Endothelial cell of umbilical vein (primary cell): ENCODE measurements around the gene RNF186. TPM values are rescaled to one million over a fixed set of nuclear protein-coding genes. Genes with fewer than 3 reads are reported as not detected.

Source experiments
- BruUV-seq: library from RNA; stranded (reverse); fragments of 400-500 nt; replicated peaks from 2 replicates; lab custom pipeline; 2021; lab: Mats Ljungman, UMichigan
- CTCF ChIA-PET: fragments of 300-600, 350-600 bp; sonication (Branson Sonifier 250); formaldehyde crosslinking; loops from one replicate; lab custom pipeline; 2021; ENCODE audit warnings: antibody characterized with exemption, inconsistent platforms; lab: Charles Lee
- POLR2A ChIA-PET: fragments of 300-600, 350-600 bp; sonication (Branson Sonifier 250); formaldehyde crosslinking; loops from one replicate; lab custom pipeline; 2021; ENCODE audit warnings: antibody characterized with exemption, inconsistent platforms; lab: Charles Lee
- DNase-seq: peaks from one replicate; pipeline ENCODE4 v3.0.0-alpha.2; 2011; ENCODE audit warnings: low read depth, low spot score
- FAIRE-seq: peaks from 2 replicates; lab custom pipeline; 2011; peaks lifted over from hg19 to GRCh38; lab: Jason Lieb, UNC
- H2AFZ ChIP-seq: 2 replicates; pipeline ENCODE4 v1.6.0; 2012; ENCODE audit warnings: low read depth, low read length, control low read depth, inconsistent platforms
- H3K27ac ChIP-seq: 2 replicates; pipeline ENCODE4 v1.5.1; 2011; ENCODE audit warnings: low read depth, mild to moderate bottlenecking, control low read depth, low read length, moderate library complexity; ENCODE audit not compliant: insufficient read depth
- H3K27me3 ChIP-seq, 2 experiments: 2 replicates each; pipeline versions ENCODE4 v1.6.0 to v1.6.1; 2011; ENCODE audit warnings: low read length in 2 of 2, mixed read lengths in 1 of 2; ENCODE audit not compliant: control insufficient read depth in 2 of 2, insufficient read depth in 2 of 2
- H3K36me3 ChIP-seq, 2 experiments: 2 replicates in 1 of 2; 3 replicates in 1 of 2; pipeline ENCODE4 v1.5.1; 2011; ENCODE audit warnings: low read length in 2 of 2, mild to moderate bottlenecking in 1 of 2, moderate library complexity in 1 of 2; ENCODE audit not compliant: control insufficient read depth in 2 of 2, insufficient read depth in 2 of 2; ENCODE audit errors: extremely low read depth in 1 of 2
- H3K4me1 ChIP-seq: 3 replicates; pipeline ENCODE4 v1.5.1; 2011; ENCODE audit warnings: mild to moderate bottlenecking, low read length; ENCODE audit not compliant: control insufficient read depth, insufficient read depth; ENCODE audit errors: extremely low read depth
- H3K4me2 ChIP-seq: 2 replicates; pipeline ENCODE4 v1.6.1; 2011; ENCODE audit warnings: low read length, control low read depth, mixed read lengths; ENCODE audit not compliant: insufficient read depth
- H3K4me3 ChIP-seq, 3 experiments: fragments of 200-600 bp in 1 of 3; sonication (generic), shearing (Covaris generic) in 1 of 3; replicated peaks in 1 of 3; 2 replicates each; pipeline ENCODE4 v1.5.1; 2011 to 2016; ENCODE audit warnings: control low read depth in 3 of 3, low read length in 3 of 3, mild to moderate bottlenecking in 2 of 3, inconsistent platforms in 1 of 3, low read depth in 1 of 3, moderate library complexity in 1 of 3; ENCODE audit not compliant: insufficient read depth in 1 of 3
- H3K79me2 ChIP-seq: 2 replicates; pipeline ENCODE4 v1.6.0; 2012; ENCODE audit warnings: low read length, inconsistent platforms; ENCODE audit not compliant: control insufficient read depth, insufficient read depth
- H3K9ac ChIP-seq: replicated peaks from 2 replicates; pipeline ENCODE3; 2011; ENCODE audit warnings: low read length, control low read depth; ENCODE audit not compliant: insufficient read depth; ENCODE audit errors: extremely low read depth
- H3K9me1 ChIP-seq: replicated peaks from 3 replicates; pipeline ENCODE4 v1.6.0; 2011; ENCODE audit warnings: mild to moderate bottlenecking, low read length; ENCODE audit not compliant: control insufficient read depth, insufficient read depth; ENCODE audit errors: extremely low read depth
- H3K9me3 ChIP-seq: replicated peaks from 2 replicates; pipeline ENCODE4 v1.5.1; 2012; ENCODE audit warnings: low read length, inconsistent platforms; ENCODE audit not compliant: control insufficient read depth, insufficient read depth
- H4K20me1 ChIP-seq: replicated peaks from 2 replicates; pipeline ENCODE3; 2011; ENCODE audit warnings: mild to moderate bottlenecking, low read length; ENCODE audit not compliant: control insufficient read depth, insufficient read depth; ENCODE audit errors: extremely low read depth
- EZH2 ChIP-seq: IDR thresholded peaks from 2 replicates; pipeline ENCODE4 v1.6.1; 2012; ENCODE audit warnings: borderline replicate concordance, low read depth, mild to moderate bottlenecking, moderate library complexity, low read length, inconsistent platforms; ENCODE audit not compliant: severe bottlenecking
- FOS ChIP-seq: IDR thresholded peaks from 2 replicates; pipeline ENCODE4 v1.6.1; 2011; ENCODE audit warnings: mild to moderate bottlenecking, low read length, moderate library complexity, borderline replicate concordance; ENCODE audit not compliant: insufficient read depth
- GATA2 ChIP-seq: IDR thresholded peaks from 2 replicates; pipeline ENCODE4 v1.7.0; 2011; ENCODE audit warnings: low read depth, mild to moderate bottlenecking, moderate library complexity, mixed read lengths, low read length; ENCODE audit not compliant: insufficient read length, insufficient read depth
- JUN ChIP-seq: IDR thresholded peaks from 2 replicates; pipeline ENCODE4 v1.6.1; 2011; ENCODE audit warnings: borderline replicate concordance, low read depth; ENCODE audit not compliant: insufficient read length, insufficient read depth
- MYC ChIP-seq: IDR thresholded peaks from one replicate; pipeline ENCODE4 v1.6.1; 2011; ENCODE audit warnings: mild to moderate bottlenecking, low read depth, low read length
- POLR2A ChIP-seq: IDR thresholded peaks from 2 replicates; pipeline ENCODE4 v1.6.1; 2012; ENCODE audit warnings: low read depth, mild to moderate bottlenecking, control low read depth, low read length
- POLR2AphosphoS5 ChIP-seq: IDR thresholded peaks from 2 replicates; pipeline ENCODE4 v1.6.1; 2012; ENCODE audit warnings: low read depth, mild to moderate bottlenecking, control low read depth, low read length, moderate library complexity; ENCODE audit not compliant: insufficient read depth
- dilution Hi-C: fragments of 300-500 bp; cut with MboI; formaldehyde crosslinking; loops from one replicate; pipeline ENCODE4 v1.15.0; 2019; ENCODE audit warnings: low sequenced_read_pairs; ENCODE audit not compliant: extremely low pct_ligation_motif_present
- intact Hi-C: fragments of 100-400 bp; cut with micrococcal nuclease; formaldehyde crosslinking; loops from one replicate; pipeline ENCODE4 v1.10.0; 2022
- polyA plus RNA-seq, 4 experiments: library from polyadenylated mRNA; depleted of rRNA in 3 of 4; stranded (reverse) in 3 of 4; unstranded in 1 of 4; fragments of >200 nt; gene quantifications; 2 replicates each; pipeline versions ENCODE4 v1.2.1 to v1.2.3, GENCODE V29; 2011 to 2012; ENCODE audit warnings: missing spikeins in 1 of 4
- total RNA-seq: library from RNA; stranded (reverse); gene quantifications from 2 replicates; pipeline ENCODE4 v1.2.3, GENCODE V29; 2021
- TF ChIP-seq, protein P1 (sequence below), 2 donors: IDR thresholded peaks; 1 replicate in 1 of 2; 2 replicates in 1 of 2; pipeline ENCODE4 v1.5.1; 2011; ENCODE audit warnings: low read length in 2 of 2, mild to moderate bottlenecking in 2 of 2, moderate library complexity in 2 of 2, control low read depth in 1 of 2, inconsistent platforms in 1 of 2, low read depth in 1 of 2; ENCODE audit not compliant: insufficient read depth in 1 of 2; ENCODE audit errors: extremely low read depth in 1 of 2
- TF ChIP-seq, protein P2 (sequence below): IDR thresholded peaks from 2 replicates; pipeline ENCODE4 v1.6.1; 2011; ENCODE audit not compliant: insufficient read depth, insufficient read length

The RNF186 gene
- total and polyA plus RNA-seq, 2 donors (not counting 3 experiments of a cell fraction or from before 2014, with no cell fraction given), result not detected

- Histone ChIP-seq H3K4me1 (no peaks in the 10 kb centered on the region), H3K27ac (no peak overlapping the region), H3K27me3 (no peaks in the 10 kb centered on the region), H3K4me2 (no peak overlapping the region), H2AFZ (no peak overlapping the region), H3K9ac (no peak overlapping the region), H3K36me3 (no peaks in the 10 kb centered on the region), H4K20me1 (no peaks in the 10 kb centered on the region), H3K9me3 (no peaks in the 10 kb centered on the region), H3K4me3 (no peak overlapping the region), H3K79me2 (no peaks in the 10 kb centered on the region), H3K9me1 (no peaks in the 10 kb centered on the region)
- FAIRE-seq, result no peak
- intact Hi-C loops, result no loop called here
- TF ChIP-seq FOS (no peak), EZH2 (no peak)
- BruUV-seq, result no TSS peak
- ChIA-PET POLR2A (no interaction called here), CTCF (interaction anchor here (3.4 kb wide), 1 partner anchor 24 kb away, joined by 10 read pairs; no protein-coding TSS in a partner anchor)
- DNase-seq, result no peak
- dilution Hi-C loops, result no loop called here
Observed at GRCh38 chr1:19785660-19786059, 29.4 kb downstream of the RNF186 start.

DNA sequence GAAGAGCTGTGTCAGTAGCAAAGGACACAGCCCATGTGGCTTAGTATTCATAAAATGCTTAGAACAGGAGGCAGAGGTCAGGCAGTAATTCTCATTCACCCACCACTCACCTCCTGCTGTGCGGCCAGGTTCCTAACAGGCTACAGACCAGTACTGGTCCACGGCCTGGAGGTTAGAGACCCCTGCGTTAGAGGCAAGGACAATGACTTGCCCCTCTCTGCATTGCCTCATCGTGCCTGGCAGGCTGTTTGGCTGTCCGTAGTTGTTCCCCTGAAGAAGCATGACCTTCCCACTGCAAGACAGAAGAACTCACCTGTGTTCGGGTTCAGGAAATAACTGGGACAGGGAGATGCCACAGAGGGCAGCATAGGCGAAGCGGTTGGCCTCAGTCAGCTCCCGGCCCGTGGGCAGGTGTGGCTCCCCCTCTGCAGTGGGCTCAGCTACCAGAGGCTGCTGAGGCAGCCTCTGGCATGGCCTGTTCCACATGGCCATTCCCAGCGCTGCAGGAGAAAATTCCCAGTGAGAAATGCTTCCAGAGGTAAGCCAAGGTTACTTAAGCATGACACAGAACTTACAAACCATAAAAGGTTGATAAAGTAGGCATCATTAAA, 34.7 kb downstream of the RNF186 start:
- Histone ChIP-seq H3K36me3 (no peaks in the 10 kb centered on the region), H3K9me1 (no peaks in the 10 kb centered on the region), H3K9me3 (no peaks in the 10 kb centered on the region), H3K79me2 (no peaks in the 10 kb centered on the region), H3K4me3 (no peak overlapping the region), H2AFZ (no peak overlapping the region), H3K4me2 (no peak overlapping the region), H3K4me1 (no peaks in the 10 kb centered on the region), H4K20me1 (no peaks in the 10 kb centered on the region), H3K27me3 (no peaks in the 10 kb centered on the region), H3K9ac (no peak overlapping the region), H3K27ac (no peak overlapping the region)
- no peak for FAIRE-seq
- DNase-seq, result no peak
- no TSS peak for BruUV-seq
- TF ChIP-seq POLR2A (no peak), JUN (no peak), POLR2AphosphoS5 (no peak), EZH2 (no peak), FOS (no peak), GATA2 (no peak), MYC (no peak)
- TF ChIP-seq, protein P1, sequence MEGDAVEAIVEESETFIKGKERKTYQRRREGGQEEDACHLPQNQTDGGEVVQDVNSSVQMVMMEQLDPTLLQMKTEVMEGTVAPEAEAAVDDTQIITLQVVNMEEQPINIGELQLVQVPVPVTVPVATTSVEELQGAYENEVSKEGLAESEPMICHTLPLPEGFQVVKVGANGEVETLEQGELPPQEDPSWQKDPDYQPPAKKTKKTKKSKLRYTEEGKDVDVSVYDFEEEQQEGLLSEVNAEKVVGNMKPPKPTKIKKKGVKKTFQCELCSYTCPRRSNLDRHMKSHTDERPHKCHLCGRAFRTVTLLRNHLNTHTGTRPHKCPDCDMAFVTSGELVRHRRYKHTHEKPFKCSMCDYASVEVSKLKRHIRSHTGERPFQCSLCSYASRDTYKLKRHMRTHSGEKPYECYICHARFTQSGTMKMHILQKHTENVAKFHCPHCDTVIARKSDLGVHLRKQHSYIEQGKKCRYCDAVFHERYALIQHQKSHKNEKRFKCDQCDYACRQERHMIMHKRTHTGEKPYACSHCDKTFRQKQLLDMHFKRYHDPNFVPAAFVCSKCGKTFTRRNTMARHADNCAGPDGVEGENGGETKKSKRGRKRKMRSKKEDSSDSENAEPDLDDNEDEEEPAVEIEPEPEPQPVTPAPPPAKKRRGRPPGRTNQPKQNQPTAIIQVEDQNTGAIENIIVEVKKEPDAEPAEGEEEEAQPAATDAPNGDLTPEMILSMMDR (IDR thresholded peaks at IDR 0.05; ENCODE audit: extremely low read depth in 1 of 2, insufficient read depth in 1 of 2, low read depth in 1 of 2, low read length in 2 of 2), result no peak
- TF ChIP-seq, protein P2, sequence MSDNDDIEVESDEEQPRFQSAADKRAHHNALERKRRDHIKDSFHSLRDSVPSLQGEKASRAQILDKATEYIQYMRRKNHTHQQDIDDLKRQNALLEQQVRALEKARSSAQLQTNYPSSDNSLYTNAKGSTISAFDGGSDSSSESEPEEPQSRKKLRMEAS, result no peak
- POLR2A ChIA-PET, result no interaction called here
- intact Hi-C loops, result no loop called here
- CTCF ChIA-PET, result no interaction called here
- dilution Hi-C loops, result no loop called here
